OCI-LY7 (cell line): Measurements from ENCODE around the gene FAM187B. TPM values are rescaled to one million over a fixed set of nuclear protein-coding genes. Genes with fewer than 3 reads are reported as not detected.

Experiments
- BruUV-seq: library from RNA; stranded (reverse); fragments of 400-500 nt; replicated peaks from 2 replicates; lab custom pipeline; 2021; lab: Mats Ljungman, UMichigan
- CTCF ChIA-PET: fragments of 300-600 bp; sonication (Branson Sonifier 250); formaldehyde crosslinking; loops from one replicate; lab custom pipeline; 2022; ENCODE audit warnings: antibody characterized with exemption; ENCODE audit not compliant: unreplicated experiment; lab: Charles Lee
- POLR2A ChIA-PET: fragments of 300-600 bp; sonication (Branson Sonifier 250); formaldehyde crosslinking; loops from one replicate; lab custom pipeline; 2022; ENCODE audit warnings: antibody characterized with exemption; lab: Charles Lee
- DNase-seq: peaks from one replicate; pipeline ENCODE4 v3.0.0-alpha.2; 2015; ENCODE audit warnings: low spot score
- H2AFZ ChIP-seq: fragments of 200-600 bp; sonication (generic), shearing (Covaris generic); 2 replicates; pipeline ENCODE4 v1.6.1; 2014; ENCODE audit warnings: mild to moderate bottlenecking, antibody characterized with exemption, low read length, moderate library complexity
- H3K27ac ChIP-seq: fragments of 200-600 bp; sonication (generic); 2 replicates; pipeline ENCODE4 v1.5.1; 2014; ENCODE audit warnings: mixed run types, low read depth, mild to moderate bottlenecking, moderate library complexity, low read length, inconsistent platforms; ENCODE audit not compliant: poor library complexity, severe bottlenecking
- H3K36me3 ChIP-seq: fragments of 200-600 bp; sonication (generic); 2 replicates; pipeline ENCODE4 v1.6.1; 2014; ENCODE audit warnings: mild to moderate bottlenecking, antibody characterized with exemption, low read length, moderate library complexity, mixed read lengths; ENCODE audit not compliant: insufficient read depth
- H3K4me1 ChIP-seq: fragments of 200-600 bp; sonication (generic); 2 replicates; pipeline ENCODE4 v1.5.1; 2014; ENCODE audit warnings: mild to moderate bottlenecking, low read length; ENCODE audit not compliant: insufficient read depth, poor library complexity, severe bottlenecking
- H3K4me2 ChIP-seq: fragments of 200-600 bp; sonication (generic); 2 replicates; pipeline ENCODE4 v1.6.1; 2014; ENCODE audit warnings: mild to moderate bottlenecking, low read length
- H3K4me3 ChIP-seq: fragments of 200-600 bp; sonication (generic); 2 replicates; pipeline ENCODE4 v1.5.1; 2014; ENCODE audit warnings: mild to moderate bottlenecking, low read depth, low read length; ENCODE audit not compliant: poor library complexity, severe bottlenecking
- H3K79me2 ChIP-seq: fragments of 200-600 bp; sonication (generic); 2 replicates; pipeline ENCODE4 v1.6.1; 2016; ENCODE audit warnings: low read depth, mild to moderate bottlenecking, low read length, moderate library complexity, mixed read lengths; ENCODE audit not compliant: insufficient read depth
- H3K9me2 ChIP-seq: fragments of 200-600 bp; sonication (generic); 2 replicates; pipeline ENCODE4 v1.6.1; 2016; ENCODE audit warnings: mild to moderate bottlenecking, low read length, mixed read lengths; ENCODE audit not compliant: insufficient read depth
- H3K9me3 ChIP-seq: fragments of 200-600 bp; sonication (generic); 2 replicates; pipeline ENCODE4 v1.6.1; 2014; ENCODE audit warnings: mild to moderate bottlenecking, mixed run types, low read length, mixed read lengths
- H4K20me1 ChIP-seq: fragments of 200-600 bp; sonication (generic); 2 replicates; pipeline ENCODE4 v1.6.1; 2014; ENCODE audit warnings: mild to moderate bottlenecking, antibody characterized with exemption, low read length, moderate library complexity, mixed read lengths; ENCODE audit not compliant: insufficient read depth
- EZH2phosphoT487 ChIP-seq: fragments of 200-600 bp; sonication (generic); IDR thresholded peaks from 2 replicates; pipeline ENCODE4 v1.6.1; 2018; ENCODE audit warnings: low read depth, borderline replicate concordance, mild to moderate bottlenecking, mixed run types, antibody characterized with exemption, low read length, moderate library complexity, mixed read lengths
- intact Hi-C: fragments of 100-400 bp; cut with micrococcal nuclease; formaldehyde crosslinking; loops from one replicate; pipeline ENCODE4 v1.10.0; 2022; ENCODE audit not compliant: unreplicated experiment
- total RNA-seq, 2 experiments: library from RNA; depleted of rRNA in 1 of 2; stranded (reverse); fragments of >200 nt in 1 of 2; shearing (Covaris generic) in 1 of 2; gene quantifications; 2 replicates each; pipeline ENCODE4 v1.2.3, GENCODE V29; 2014 to 2022
- TF ChIP-seq, protein P1 (sequence below): fragments of 200-600 bp; sonication (generic); conservative IDR thresholded peaks from 2 replicates; pipeline ENCODE4 v1.5.1; 2014; ENCODE audit warnings: mild to moderate bottlenecking, antibody characterized with exemption, low read length, moderate library complexity, mixed read lengths

Gene FAM187B
- total RNA-seq, 2 experiments from 2014 or later = not detected

DNA sequence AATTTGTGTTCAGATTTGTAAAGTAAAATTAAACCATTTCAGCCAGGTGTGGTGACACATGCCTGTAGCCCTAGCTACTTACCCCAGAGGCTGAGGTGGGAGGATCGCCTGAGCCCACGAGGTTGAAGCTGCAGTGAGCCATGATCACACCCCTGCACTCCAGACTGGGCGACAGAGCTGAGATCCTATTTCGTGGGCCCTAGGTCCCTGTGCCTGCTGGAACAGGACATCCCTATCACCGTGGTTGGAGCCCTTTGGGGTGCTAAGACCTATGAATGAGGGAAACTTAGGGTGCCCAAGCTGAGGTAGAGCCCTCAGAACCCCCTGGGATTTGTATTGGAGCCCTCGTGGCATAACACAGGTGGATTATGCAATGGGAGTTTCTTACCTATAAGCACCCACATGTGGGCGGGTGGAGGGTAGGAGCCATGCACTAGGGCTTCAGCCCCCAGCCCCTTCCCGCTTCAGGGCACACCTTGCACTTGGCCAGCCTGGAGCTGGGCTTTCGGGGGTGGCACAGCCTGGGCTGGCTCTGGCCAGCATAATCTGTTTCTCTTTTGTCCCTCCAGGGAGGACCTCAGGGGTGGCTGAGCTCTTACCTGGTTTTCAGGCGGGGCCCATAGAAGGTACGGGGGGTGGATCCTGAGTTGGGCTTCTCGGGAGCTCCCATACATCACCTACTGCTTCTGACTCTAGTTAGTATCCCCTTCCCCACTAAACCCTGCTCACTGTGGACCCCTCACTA lies 33.0 kb upstream of the FAM187B start:
- no peak for DNase-seq
- no peak overlapping the region for H3K27ac ChIP-seq
- POLR2A ChIA-PET = interaction anchor here (0.5 kb wide), 1 partner anchor 123 kb away, joined by 3 read pairs; no protein-coding TSS in a partner anchor

DNA sequence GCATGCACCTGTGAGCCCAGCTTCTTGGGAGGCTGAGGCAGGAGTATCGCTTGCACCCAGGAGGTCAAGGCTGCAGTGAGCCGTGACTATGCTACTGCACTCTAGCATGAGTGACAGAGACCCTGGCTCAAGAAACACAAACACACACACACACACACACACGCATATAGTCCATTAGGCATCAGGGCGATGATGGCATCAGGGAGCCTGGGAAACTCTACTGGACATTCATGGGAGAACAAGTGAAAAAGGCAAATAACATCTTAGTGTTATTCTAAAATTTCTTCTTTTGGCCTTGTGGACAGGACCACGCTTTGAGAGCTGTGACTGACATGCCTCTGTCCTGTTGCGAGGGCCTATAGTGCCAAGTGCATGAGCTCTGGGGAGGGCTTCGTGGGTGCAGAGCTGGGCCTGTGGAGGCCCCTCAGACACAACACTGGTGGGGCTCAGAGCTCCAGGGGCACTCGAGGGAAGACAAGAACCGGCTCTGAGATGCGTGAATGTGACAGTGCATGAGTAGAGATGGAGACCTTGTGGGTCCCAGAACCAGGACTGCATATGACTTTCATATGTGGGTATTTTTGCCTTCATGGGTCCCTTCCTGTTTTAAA lies 32.3 kb upstream of the FAM187B start:
- TF ChIP-seq, protein P1, sequence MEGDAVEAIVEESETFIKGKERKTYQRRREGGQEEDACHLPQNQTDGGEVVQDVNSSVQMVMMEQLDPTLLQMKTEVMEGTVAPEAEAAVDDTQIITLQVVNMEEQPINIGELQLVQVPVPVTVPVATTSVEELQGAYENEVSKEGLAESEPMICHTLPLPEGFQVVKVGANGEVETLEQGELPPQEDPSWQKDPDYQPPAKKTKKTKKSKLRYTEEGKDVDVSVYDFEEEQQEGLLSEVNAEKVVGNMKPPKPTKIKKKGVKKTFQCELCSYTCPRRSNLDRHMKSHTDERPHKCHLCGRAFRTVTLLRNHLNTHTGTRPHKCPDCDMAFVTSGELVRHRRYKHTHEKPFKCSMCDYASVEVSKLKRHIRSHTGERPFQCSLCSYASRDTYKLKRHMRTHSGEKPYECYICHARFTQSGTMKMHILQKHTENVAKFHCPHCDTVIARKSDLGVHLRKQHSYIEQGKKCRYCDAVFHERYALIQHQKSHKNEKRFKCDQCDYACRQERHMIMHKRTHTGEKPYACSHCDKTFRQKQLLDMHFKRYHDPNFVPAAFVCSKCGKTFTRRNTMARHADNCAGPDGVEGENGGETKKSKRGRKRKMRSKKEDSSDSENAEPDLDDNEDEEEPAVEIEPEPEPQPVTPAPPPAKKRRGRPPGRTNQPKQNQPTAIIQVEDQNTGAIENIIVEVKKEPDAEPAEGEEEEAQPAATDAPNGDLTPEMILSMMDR = no peak
- TF ChIP-seq EZH2phosphoT487 = no peak
- no peak for DNase-seq
- no peak overlapping the region for H2AFZ ChIP-seq
- no TSS peak for BruUV-seq
- CTCF ChIA-PET = no interaction called here
- intact Hi-C loops = no loop called here
- peaks cover 22% of the 10 kb centered on the region for H3K4me1 ChIP-seq
- peaks cover 50% of the 10 kb centered on the region for H3K36me3 ChIP-seq
- POLR2A ChIA-PET = interaction anchor here (0.5 to 1.2 kb wide), 2 partner anchors 18 to 123 kb away, joined by 3 to 5 read pairs; no protein-coding TSS in a partner anchor
- H3K79me2 ChIP-seq = no peaks in the 10 kb centered on the region
- H3K4me2 ChIP-seq = no peak overlapping the region
- no peaks in the 10 kb centered on the region for H3K9me3 ChIP-seq
- H3K27ac ChIP-seq = no peak overlapping the region
- no peaks in the 10 kb centered on the region for H4K20me1 ChIP-seq
- no peaks in the 10 kb centered on the region for H3K9me2 ChIP-seq
- H3K4me3 ChIP-seq = no peak overlapping the region

More for the DNA sequence above, 33.0 kb upstream of the FAM187B start:
- no peak overlapping the region for H2AFZ ChIP-seq
- H3K79me2 ChIP-seq = no peaks in the 10 kb centered on the region
- no peak for TF ChIP-seq EZH2phosphoT487
- TF ChIP-seq, protein P1 = no peak
- intact Hi-C loops = no loop called here
- peaks cover 55% of the 10 kb centered on the region for H3K36me3 ChIP-seq
- H3K9me2 ChIP-seq = no peaks in the 10 kb centered on the region
- no peak overlapping the region for H3K4me3 ChIP-seq
- no peaks in the 10 kb centered on the region for H3K9me3 ChIP-seq
- no TSS peak for BruUV-seq
- peaks cover 29% of the 10 kb centered on the region for H3K4me1 ChIP-seq
- no peaks in the 10 kb centered on the region for H4K20me1 ChIP-seq
- H3K4me2 ChIP-seq = no peak overlapping the region
- CTCF ChIA-PET = no interaction called here

DNA sequence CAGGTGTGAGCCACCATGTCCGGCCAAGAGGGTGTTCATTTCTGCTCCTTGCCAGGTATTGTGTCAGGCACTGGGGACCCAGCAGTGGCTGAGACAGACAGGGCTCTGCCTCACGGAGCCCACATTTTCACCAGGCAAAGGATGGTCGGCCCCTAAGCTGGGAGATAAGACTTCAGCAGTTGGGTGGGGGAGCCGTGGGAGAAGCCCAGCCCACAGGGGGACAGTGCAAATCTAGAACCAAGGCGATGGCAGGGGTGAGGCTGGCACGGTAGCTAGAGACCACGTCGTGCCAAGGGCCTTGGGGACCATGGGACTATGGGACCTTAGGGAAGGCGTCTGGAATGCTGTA lies 28.5 kb upstream of the FAM187B start:
- intact Hi-C loops = no loop called here
- no peaks in the 10 kb centered on the region for H4K20me1 ChIP-seq
- ChIA-PET POLR2A (no interaction called here), CTCF (no interaction called here)
- no peak for TF ChIP-seq EZH2phosphoT487
- TF ChIP-seq, protein P1 = no peak
- H3K9me2 ChIP-seq = no peaks in the 10 kb centered on the region
- no TSS peak for BruUV-seq
- H3K4me1 ChIP-seq = peaks cover 4% of the 10 kb centered on the region
- H3K79me2 ChIP-seq = no peaks in the 10 kb centered on the region
- no peaks in the 10 kb centered on the region for H3K9me3 ChIP-seq
- no peak overlapping the region for H3K4me2 ChIP-seq
- no peak overlapping the region for H3K27ac ChIP-seq
- H3K36me3 ChIP-seq = peaks cover 44% of the 10 kb centered on the region
- no peak overlapping the region for H3K4me3 ChIP-seq
- no peak overlapping the region for H2AFZ ChIP-seq
- DNase-seq = no peak
